OCI-LY1 (cell line): ENCODE results near the gene CEACAM16.

Experiments used
- H2AFZ ChIP-seq: fragments of 200-600 bp; sonication (generic), shearing (Covaris generic); 2 replicates; pipeline ENCODE4 v1.6.0; 2014; ENCODE audit warnings: antibody characterized with exemption, mild to moderate bottlenecking, low read length
- H3F3A ChIP-seq: fragments of 200-600 bp; sonication (generic), shearing (Covaris generic); 2 replicates; pipeline ENCODE4 v1.6.0; 2014; ENCODE audit warnings: mild to moderate bottlenecking, antibody characterized with exemption, low read length, moderate library complexity; ENCODE audit not compliant: insufficient read depth
- H3K27ac ChIP-seq: fragments of 200-600 bp; sonication (generic); 2 replicates; pipeline ENCODE4 v1.5.1; 2014; ENCODE audit warnings: low read length, mixed run types, mild to moderate bottlenecking, low read depth; ENCODE audit not compliant: poor library complexity, severe bottlenecking
- H3K27me3 ChIP-seq: fragments of 200-600 bp; sonication (generic); 2 replicates; pipeline ENCODE4 v1.6.0; 2014; ENCODE audit warnings: antibody characterized with exemption, mild to moderate bottlenecking, low read length, moderate library complexity; ENCODE audit not compliant: insufficient read depth
- H3K36me3 ChIP-seq: fragments of 200-600 bp; sonication (generic); 2 replicates; pipeline ENCODE4 v1.6.1; 2014; ENCODE audit warnings: mild to moderate bottlenecking, antibody characterized with exemption, low read length, moderate library complexity, mixed read lengths; ENCODE audit not compliant: insufficient read depth
- H3K4me1 ChIP-seq: fragments of 200-600 bp; sonication (generic); 2 replicates; pipeline ENCODE4 v1.5.1; 2014; ENCODE audit warnings: mild to moderate bottlenecking, low read length, moderate library complexity; ENCODE audit not compliant: insufficient read depth, severe bottlenecking
- H3K4me2 ChIP-seq: fragments of 200-600 bp; sonication (generic), shearing (Covaris generic); 2 replicates; pipeline ENCODE4 v1.6.1; 2014; ENCODE audit warnings: low read length
- H3K4me3 ChIP-seq: fragments of 200-600 bp; sonication (generic); 2 replicates; pipeline ENCODE4 v1.5.1; 2014; ENCODE audit warnings: low read length, low read depth, mild to moderate bottlenecking, mixed read lengths; ENCODE audit not compliant: poor library complexity, severe bottlenecking
- H3K79me2 ChIP-seq: fragments of 200-600 bp; shearing (Covaris generic); 2 replicates; pipeline ENCODE4 v1.6.1; 2016; ENCODE audit warnings: mixed run types, low read length, mixed read lengths; ENCODE audit not compliant: insufficient read depth
- H3K9ac ChIP-seq: fragments of 200-600 bp; sonication (generic), shearing (Covaris generic); 2 replicates; pipeline ENCODE4 v1.6.1; 2014; ENCODE audit warnings: mild to moderate bottlenecking, low read length, mixed read lengths
- H3K9me2 ChIP-seq: fragments of 200-600 bp; sonication (generic), shearing (Covaris generic); 2 replicates; pipeline ENCODE4 v1.6.1; 2014; ENCODE audit warnings: low read depth, mild to moderate bottlenecking, low read length, mixed read lengths
- H3K9me3 ChIP-seq: fragments of 200-600 bp; shearing (Covaris generic); 2 replicates; pipeline ENCODE4 v1.6.1; 2014; ENCODE audit warnings: low read length, mixed read lengths
- H4K20me1 ChIP-seq: fragments of 200-600 bp; sonication (generic), shearing (Covaris generic); 2 replicates; pipeline ENCODE4 v1.6.0; 2016; ENCODE audit warnings: mild to moderate bottlenecking, low read length; ENCODE audit not compliant: insufficient read depth
- EZH2 ChIP-seq: fragments of 200-600 bp; sonication (generic), shearing (Covaris generic); IDR thresholded peaks from 2 replicates; pipeline ENCODE4 v1.8.0; 2017; ENCODE audit warnings: borderline replicate concordance, mixed run types, mild to moderate bottlenecking, antibody characterized with exemption, low read length, moderate library complexity, mixed read lengths
- TF ChIP-seq, protein P1 (sequence below): fragments of 200-600 bp; sonication (generic), shearing (Covaris generic); IDR thresholded peaks from 2 replicates; pipeline ENCODE4 v1.5.1; 2017; ENCODE audit warnings: mild to moderate bottlenecking, antibody characterized with exemption, low read length, moderate library complexity, mixed read lengths

Gene CEACAM16

DNA sequence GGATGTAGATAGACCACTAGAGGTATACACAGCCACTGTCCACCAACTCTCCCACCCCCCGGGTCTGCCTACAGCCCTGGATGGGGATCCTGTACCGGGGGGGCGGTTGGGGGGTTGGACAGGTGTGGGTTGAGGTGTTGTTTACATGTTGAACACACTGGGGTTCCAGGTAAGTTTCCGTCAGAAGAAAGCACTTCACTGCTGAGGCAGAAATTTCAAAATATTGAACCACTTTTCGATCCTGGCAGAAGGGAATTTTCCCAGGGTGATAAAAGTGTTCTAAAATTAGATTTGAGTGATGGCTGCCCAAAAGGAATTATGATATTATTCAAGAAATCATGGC, 6.6 kb upstream of the CEACAM16 start:
- no peaks in the 10 kb centered on the region for H3K4me1 ChIP-seq
- TF ChIP-seq EZH2: no peak
- TF ChIP-seq, protein P1, sequence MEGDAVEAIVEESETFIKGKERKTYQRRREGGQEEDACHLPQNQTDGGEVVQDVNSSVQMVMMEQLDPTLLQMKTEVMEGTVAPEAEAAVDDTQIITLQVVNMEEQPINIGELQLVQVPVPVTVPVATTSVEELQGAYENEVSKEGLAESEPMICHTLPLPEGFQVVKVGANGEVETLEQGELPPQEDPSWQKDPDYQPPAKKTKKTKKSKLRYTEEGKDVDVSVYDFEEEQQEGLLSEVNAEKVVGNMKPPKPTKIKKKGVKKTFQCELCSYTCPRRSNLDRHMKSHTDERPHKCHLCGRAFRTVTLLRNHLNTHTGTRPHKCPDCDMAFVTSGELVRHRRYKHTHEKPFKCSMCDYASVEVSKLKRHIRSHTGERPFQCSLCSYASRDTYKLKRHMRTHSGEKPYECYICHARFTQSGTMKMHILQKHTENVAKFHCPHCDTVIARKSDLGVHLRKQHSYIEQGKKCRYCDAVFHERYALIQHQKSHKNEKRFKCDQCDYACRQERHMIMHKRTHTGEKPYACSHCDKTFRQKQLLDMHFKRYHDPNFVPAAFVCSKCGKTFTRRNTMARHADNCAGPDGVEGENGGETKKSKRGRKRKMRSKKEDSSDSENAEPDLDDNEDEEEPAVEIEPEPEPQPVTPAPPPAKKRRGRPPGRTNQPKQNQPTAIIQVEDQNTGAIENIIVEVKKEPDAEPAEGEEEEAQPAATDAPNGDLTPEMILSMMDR: no peak
- no peak overlapping the region for H3K4me2 ChIP-seq
- no peaks in the 10 kb centered on the region for H4K20me1 ChIP-seq
- H3K9me2 ChIP-seq: no peaks in the 10 kb centered on the region
- no peak overlapping the region for H3K9ac ChIP-seq
- H3K4me3 ChIP-seq: no peak overlapping the region
- no peaks in the 10 kb centered on the region for H3K9me3 ChIP-seq
- H3K36me3 ChIP-seq: no peaks in the 10 kb centered on the region
- no peaks in the 10 kb centered on the region for H3F3A ChIP-seq
- no peak overlapping the region for H2AFZ ChIP-seq
- no peaks in the 10 kb centered on the region for H3K79me2 ChIP-seq
- H3K27me3 ChIP-seq: peaks cover 1% of the 10 kb centered on the region; the same call in 1 of the 2 replicates
- H3K27ac ChIP-seq: no peak overlapping the region

DNA sequence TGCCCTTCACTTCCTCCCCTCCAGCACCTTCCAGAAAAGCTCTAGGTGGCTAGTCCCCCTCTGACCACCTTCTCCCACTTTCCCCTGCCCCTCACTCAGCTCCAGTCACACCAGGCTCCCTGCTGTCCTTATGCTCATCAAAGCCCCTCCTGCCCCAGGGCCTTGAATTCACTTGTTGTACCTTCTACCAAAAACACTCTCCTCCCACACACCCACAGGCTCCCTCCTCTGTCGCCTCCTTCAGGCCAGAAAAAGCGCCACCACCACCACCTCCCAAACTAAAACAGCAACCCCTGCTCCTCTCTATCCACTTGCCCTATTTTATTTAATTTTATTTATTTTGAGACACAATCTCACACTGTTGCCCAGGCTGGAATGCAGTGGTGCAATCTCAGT, 4.8 kb upstream of the CEACAM16 start:
- TF ChIP-seq, protein P1: peak; percentile 37; the same call in 1 of the 2 replicates
- TF ChIP-seq EZH2: no peak
- H3F3A ChIP-seq: no peaks in the 10 kb centered on the region
- no peak overlapping the region for H3K4me2 ChIP-seq
- no peaks in the 10 kb centered on the region for H3K4me1 ChIP-seq
- no peaks in the 10 kb centered on the region for H3K79me2 ChIP-seq
- H2AFZ ChIP-seq: no peak overlapping the region
- H3K4me3 ChIP-seq: no peak overlapping the region
- H3K27me3 ChIP-seq: peaks cover 7% of the 10 kb centered on the region
- no peak overlapping the region for H3K27ac ChIP-seq
- H3K9ac ChIP-seq: no peak overlapping the region
- H3K9me3 ChIP-seq: no peaks in the 10 kb centered on the region
- no peaks in the 10 kb centered on the region for H3K9me2 ChIP-seq
- no peaks in the 10 kb centered on the region for H4K20me1 ChIP-seq
- no peaks in the 10 kb centered on the region for H3K36me3 ChIP-seq

DNA sequence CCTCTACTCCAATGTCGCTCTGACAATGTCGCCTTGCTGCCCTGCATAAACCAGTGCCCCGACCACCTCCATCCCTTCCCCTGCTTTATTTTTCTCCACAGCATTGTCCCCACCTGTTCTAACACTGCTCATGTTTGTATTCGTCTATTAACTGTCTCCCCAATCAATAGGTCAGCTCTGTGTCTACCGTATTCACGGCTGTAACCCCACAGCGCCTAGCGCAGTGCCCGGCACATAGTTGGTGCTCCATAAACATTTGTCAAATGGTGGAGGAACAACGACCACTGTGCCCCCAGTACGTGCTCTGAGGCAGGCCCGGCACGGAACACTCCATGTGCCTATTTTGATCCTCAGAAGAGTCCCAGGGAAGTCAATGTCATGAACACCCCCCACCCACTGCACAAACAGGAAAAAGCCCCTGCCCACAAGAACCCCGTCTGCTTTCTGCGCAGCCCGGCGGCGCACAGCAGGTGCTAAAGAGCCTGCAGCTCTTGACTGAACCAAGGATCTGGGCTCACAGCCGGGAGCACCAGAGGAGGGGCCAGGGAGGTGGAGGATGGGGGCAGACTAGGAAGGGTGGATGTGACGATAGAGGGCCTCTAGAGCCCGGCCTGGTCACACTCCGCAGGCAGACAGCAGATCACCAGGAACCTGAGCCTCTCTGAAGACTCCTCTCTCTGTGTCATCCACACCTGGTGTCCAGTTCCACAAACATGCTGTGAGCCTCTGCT, 1.8 kb upstream of the CEACAM16 start:
- H3K27ac ChIP-seq: no peak overlapping the region
- no peaks in the 10 kb centered on the region for H3K9me3 ChIP-seq
- H3K4me1 ChIP-seq: no peaks in the 10 kb centered on the region
- H4K20me1 ChIP-seq: no peaks in the 10 kb centered on the region
- H3K27me3 ChIP-seq: peaks cover 7% of the 10 kb centered on the region
- no peak for TF ChIP-seq EZH2
- TF ChIP-seq, protein P1: no peak
- no peak overlapping the region for H2AFZ ChIP-seq
- H3K9me2 ChIP-seq: no peaks in the 10 kb centered on the region
- no peak overlapping the region for H3K9ac ChIP-seq
- H3K4me3 ChIP-seq: no peak overlapping the region
- H3K79me2 ChIP-seq: no peaks in the 10 kb centered on the region
- H3F3A ChIP-seq: no peaks in the 10 kb centered on the region
- H3K36me3 ChIP-seq: no peaks in the 10 kb centered on the region
- H3K4me2 ChIP-seq: no peak overlapping the region
